ENCODE data around the gene HRC. TPM values are rescaled to one million over a fixed set of nuclear protein-coding genes. Genes with fewer than 3 reads are reported as not detected.

Gene HRC
- total RNA-seq, 4 donors from 2014 or later, result 0.83 to 11.1 (median 4.1) TPM

DNA sequence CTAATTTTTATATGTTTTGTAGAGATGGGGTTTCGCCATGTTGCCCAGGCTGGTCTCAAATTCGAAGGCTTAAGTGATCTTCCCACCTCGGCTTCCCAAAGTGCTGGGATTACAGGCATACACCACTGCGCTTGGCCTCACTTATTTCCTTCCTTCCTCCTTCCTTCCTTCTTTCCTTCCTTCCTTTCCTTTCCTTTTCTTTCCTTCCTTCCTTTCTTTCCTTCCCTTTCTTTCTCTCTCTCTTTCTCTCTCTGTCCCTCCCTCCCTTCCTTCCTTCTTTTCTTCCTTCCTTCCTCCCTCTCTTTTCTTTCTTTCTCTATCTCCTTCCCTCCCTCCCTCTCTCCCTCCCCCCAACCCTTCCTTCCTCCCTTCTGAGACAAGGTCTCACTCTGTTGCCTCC is 39.2 kb upstream of the HRC start:
- 89% methylated on average over 4 of the region's 4 CpGs for WGBS
- H3K27me3 ChIP-seq, result no peaks in the 10 kb centered on the region
- peaks cover 33 to 86% (median 67%) of the 10 kb centered on the region in 4 donors for H3K36me3 ChIP-seq
- intact Hi-C loops (cut with DNase I), result no loop called here
- TF ChIP-seq, protein P1, sequence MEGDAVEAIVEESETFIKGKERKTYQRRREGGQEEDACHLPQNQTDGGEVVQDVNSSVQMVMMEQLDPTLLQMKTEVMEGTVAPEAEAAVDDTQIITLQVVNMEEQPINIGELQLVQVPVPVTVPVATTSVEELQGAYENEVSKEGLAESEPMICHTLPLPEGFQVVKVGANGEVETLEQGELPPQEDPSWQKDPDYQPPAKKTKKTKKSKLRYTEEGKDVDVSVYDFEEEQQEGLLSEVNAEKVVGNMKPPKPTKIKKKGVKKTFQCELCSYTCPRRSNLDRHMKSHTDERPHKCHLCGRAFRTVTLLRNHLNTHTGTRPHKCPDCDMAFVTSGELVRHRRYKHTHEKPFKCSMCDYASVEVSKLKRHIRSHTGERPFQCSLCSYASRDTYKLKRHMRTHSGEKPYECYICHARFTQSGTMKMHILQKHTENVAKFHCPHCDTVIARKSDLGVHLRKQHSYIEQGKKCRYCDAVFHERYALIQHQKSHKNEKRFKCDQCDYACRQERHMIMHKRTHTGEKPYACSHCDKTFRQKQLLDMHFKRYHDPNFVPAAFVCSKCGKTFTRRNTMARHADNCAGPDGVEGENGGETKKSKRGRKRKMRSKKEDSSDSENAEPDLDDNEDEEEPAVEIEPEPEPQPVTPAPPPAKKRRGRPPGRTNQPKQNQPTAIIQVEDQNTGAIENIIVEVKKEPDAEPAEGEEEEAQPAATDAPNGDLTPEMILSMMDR (IDR thresholded peaks at IDR 0.05), result no peak
- TF ChIP-seq EP300 (IDR thresholded peaks at IDR 0.05), result no peak
- no peak for TF ChIP-seq POLR2A (IDR thresholded peaks at IDR 0.05; ENCODE audit: low read depth)
- TF ChIP-seq POLR2AphosphoS5 (IDR thresholded peaks at IDR 0.05), result no peak
- no peaks in the 10 kb centered on the region for H3K9me3 ChIP-seq
- no peak for DNase-seq (ENCODE audit: extremely low spot score)
- H3K4me3 ChIP-seq, result no peak overlapping the region
- H3K4me1 ChIP-seq, result peaks cover 4 to 17% (median 12%) of the 10 kb centered on the region in 4 donors
- no peak overlapping the region for H3K27ac ChIP-seq (replicated peaks in 1 of 4)

DNA sequence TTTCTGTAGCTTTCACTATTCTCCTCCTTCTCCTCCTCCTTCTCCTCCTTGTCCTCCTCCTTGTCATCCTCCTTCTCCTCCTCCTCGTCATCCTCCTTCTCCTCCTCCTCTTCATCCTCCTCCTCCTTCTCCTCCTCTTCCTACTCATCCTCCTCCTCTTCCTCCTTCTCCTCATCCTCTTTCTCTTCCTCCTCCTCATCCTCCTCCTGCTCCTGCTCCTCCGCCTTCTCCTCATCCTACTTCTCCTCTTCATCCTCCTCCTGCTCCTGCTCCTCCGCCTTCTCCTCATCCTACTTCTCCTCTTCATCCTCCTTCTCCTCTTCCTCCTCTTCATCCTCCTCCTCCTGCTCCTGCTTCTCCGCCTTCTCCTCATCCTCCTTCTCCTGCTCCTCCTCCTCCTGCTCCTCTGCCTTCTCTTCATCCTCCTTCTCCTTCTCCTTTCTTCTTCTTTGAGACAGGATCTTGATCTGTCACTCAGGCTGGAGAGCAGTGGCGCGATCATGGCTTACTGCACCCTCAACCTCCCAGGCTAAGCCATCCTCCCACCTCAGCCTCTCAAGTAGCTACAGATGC is 38.7 kb upstream of the HRC start:
- 94% methylated on average over 6 of the region's 6 CpGs for WGBS
- DNase-seq (ENCODE audit: extremely low spot score), result no peak

GRCh38 chr19:49190781-49191180 is 35.6 kb upstream of the HRC start:
- intact Hi-C loops (cut with DNase I), result no loop called here
- no peak overlapping the region for H3K4me3 ChIP-seq
- no peaks in the 10 kb centered on the region for H3K9me3 ChIP-seq
- peaks cover 0 to 4% (median 0%) of the 10 kb centered on the region in 4 donors for H3K4me1 ChIP-seq
- H3K27me3 ChIP-seq, result no peaks in the 10 kb centered on the region
- H3K27ac ChIP-seq (replicated peaks in 1 of 4), result no peak overlapping the region
- DNase-seq (ENCODE audit: extremely low spot score), result no peak
- TF ChIP-seq POLR2A (IDR thresholded peaks at IDR 0.05; ENCODE audit: low read depth), result no peak
- TF ChIP-seq EP300 (IDR thresholded peaks at IDR 0.05), result no peak
- 95% methylated on average over 3 of the region's 3 CpGs for WGBS
- peaks cover 56 to 90% (median 84%) of the 10 kb centered on the region in 4 donors for H3K36me3 ChIP-seq

More for the DNA sequence above, 38.7 kb upstream of the HRC start:
- Histone ChIP-seq H3K4me1 (peaks cover 4 to 17% (median 12%) of the 10 kb centered on the region in 4 donors), H3K36me3 (peaks cover 36 to 86% (median 71%) of the 10 kb centered on the region in 4 donors), H3K27me3 (no peaks in the 10 kb centered on the region), H3K9me3 (no peaks in the 10 kb centered on the region), H3K27ac (replicated peaks in 1 of 4) (no peak overlapping the region), H3K4me3 (no peak overlapping the region)
- TF ChIP-seq EP300 (IDR thresholded peaks at IDR 0.05) (no peak), POLR2AphosphoS5 (IDR thresholded peaks at IDR 0.05) (no peak), POLR2A (IDR thresholded peaks at IDR 0.05; ENCODE audit: low read depth) (no peak)
- TF ChIP-seq, protein P1 (IDR thresholded peaks at IDR 0.05), result no peak
- intact Hi-C loops (cut with DNase I), result no loop called here

DNA sequence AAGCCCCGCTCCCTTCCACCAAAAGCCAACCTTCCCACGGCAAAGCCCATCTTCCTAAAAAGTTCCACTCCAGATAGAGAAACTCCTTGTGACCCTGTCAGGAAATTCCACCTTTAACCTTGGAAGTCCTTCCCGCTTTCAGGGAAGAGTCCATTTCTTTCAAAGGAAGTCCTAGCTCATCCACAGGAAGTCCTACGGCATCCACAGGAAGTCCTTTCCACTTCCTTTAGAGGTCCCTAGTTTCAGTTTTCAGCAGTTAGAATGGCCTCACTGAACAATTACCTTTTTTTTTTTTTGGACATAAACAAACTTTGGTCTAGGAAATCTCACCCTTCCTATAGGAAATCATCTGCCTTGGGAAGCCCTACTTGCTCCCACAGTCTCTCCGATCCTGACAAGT is 34.1 kb upstream of the HRC start:
- H3K27ac ChIP-seq (replicated peaks in 1 of 4), result peak overlapping the region in 1 of 4 donors; percentile 33
- WGBS, result 82% methylated on average over 5 of the region's 5 CpGs
- H3K36me3 ChIP-seq, result peaks cover 56 to 96% (median 87%) of the 10 kb centered on the region in 4 donors
- DNase-seq (ENCODE audit: extremely low spot score), result no peak
- TF ChIP-seq POLR2AphosphoS5 (IDR thresholded peaks at IDR 0.05) (no peak), EP300 (IDR thresholded peaks at IDR 0.05) (no peak), POLR2A (IDR thresholded peaks at IDR 0.05; ENCODE audit: low read depth) (no peak)
- TF ChIP-seq, protein P1 (IDR thresholded peaks at IDR 0.05), result no peak
- H3K9me3 ChIP-seq, result no peaks in the 10 kb centered on the region
- peaks cover 0 to 4% (median 0%) of the 10 kb centered on the region in 4 donors for H3K4me1 ChIP-seq
- no peaks in the 10 kb centered on the region for H3K27me3 ChIP-seq
- H3K4me3 ChIP-seq, result no peak overlapping the region
- intact Hi-C loops (cut with DNase I), result no loop called here

DNA sequence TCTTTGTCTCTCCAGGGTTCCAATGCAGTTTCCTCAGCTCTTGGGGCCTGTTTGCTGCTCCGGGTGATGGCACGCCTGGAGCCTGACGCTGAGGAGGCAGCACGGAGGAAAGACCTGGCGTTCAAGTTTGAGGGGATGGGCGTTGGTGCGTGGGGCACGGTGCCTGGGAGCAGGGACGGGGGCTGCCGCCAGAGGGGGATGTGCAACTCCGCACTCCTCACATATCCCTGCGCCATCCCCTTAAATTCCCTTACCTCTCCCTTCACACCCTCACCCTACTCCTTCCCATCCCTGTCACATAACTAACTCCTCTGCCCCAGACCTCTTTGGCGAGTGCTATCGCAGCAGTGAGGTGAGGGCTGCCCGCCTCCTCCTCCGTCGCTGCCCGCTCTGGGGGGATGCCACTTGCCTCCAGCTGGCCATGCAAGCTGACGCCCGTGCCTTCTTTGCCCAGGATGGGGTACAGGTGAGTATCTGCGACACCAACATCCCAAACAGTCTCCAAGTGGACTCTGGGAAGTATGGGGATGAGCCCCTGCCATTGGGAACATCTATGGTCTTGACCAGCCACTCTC is 33.5 kb upstream of the HRC start:
- Histone ChIP-seq H3K27me3 (no peaks in the 10 kb centered on the region), H3K27ac (replicated peaks in 1 of 4) (peak overlapping the region in 1 of 4 donors; percentile 33), H3K4me3 (no peak overlapping the region), H3K36me3 (peaks cover 55 to 96% (median 87%) of the 10 kb centered on the region in 4 donors), H3K4me1 (peaks cover 0 to 4% (median 0%) of the 10 kb centered on the region in 4 donors), H3K9me3 (no peaks in the 10 kb centered on the region)
- DNase-seq (ENCODE audit: extremely low spot score), result no peak
- WGBS, result 82% methylated on average over 15 of the region's 21 CpGs
- TF ChIP-seq EP300 (IDR thresholded peaks at IDR 0.05) (no peak), POLR2A (IDR thresholded peaks at IDR 0.05; ENCODE audit: low read depth) (no peak), POLR2AphosphoS5 (IDR thresholded peaks at IDR 0.05) (no peak)
- TF ChIP-seq, protein P1 (IDR thresholded peaks at IDR 0.05), result no peak
- intact Hi-C loops (cut with DNase I), result no loop called here
